Neural cell (in vitro differentiated cells): Measurements from ENCODE around the gene SNAPC2.

Experiments
- TAF1 ChIP-seq: IDR thresholded peaks from 2 replicates; pipeline ENCODE4 v1.6.1; 2012; ENCODE audit warnings: low read depth
- TF ChIP-seq, protein P1 (sequence below): IDR thresholded peaks from 2 replicates; pipeline ENCODE4 v1.6.1; 2012; ENCODE audit warnings: borderline replicate concordance
- TF ChIP-seq, protein P2 (sequence below): fragments of 450-650 bp; IDR thresholded peaks from 2 replicates; pipeline ENCODE4 v1.5.1; 2014; ENCODE audit warnings: antibody characterized with exemption, mild to moderate bottlenecking, moderate library complexity; ENCODE audit not compliant: poor library complexity, severe bottlenecking

GRCh38 chr19:7913652-7914051 lies 6.5 kb upstream of the SNAPC2 start:
- TF ChIP-seq, protein P1, sequence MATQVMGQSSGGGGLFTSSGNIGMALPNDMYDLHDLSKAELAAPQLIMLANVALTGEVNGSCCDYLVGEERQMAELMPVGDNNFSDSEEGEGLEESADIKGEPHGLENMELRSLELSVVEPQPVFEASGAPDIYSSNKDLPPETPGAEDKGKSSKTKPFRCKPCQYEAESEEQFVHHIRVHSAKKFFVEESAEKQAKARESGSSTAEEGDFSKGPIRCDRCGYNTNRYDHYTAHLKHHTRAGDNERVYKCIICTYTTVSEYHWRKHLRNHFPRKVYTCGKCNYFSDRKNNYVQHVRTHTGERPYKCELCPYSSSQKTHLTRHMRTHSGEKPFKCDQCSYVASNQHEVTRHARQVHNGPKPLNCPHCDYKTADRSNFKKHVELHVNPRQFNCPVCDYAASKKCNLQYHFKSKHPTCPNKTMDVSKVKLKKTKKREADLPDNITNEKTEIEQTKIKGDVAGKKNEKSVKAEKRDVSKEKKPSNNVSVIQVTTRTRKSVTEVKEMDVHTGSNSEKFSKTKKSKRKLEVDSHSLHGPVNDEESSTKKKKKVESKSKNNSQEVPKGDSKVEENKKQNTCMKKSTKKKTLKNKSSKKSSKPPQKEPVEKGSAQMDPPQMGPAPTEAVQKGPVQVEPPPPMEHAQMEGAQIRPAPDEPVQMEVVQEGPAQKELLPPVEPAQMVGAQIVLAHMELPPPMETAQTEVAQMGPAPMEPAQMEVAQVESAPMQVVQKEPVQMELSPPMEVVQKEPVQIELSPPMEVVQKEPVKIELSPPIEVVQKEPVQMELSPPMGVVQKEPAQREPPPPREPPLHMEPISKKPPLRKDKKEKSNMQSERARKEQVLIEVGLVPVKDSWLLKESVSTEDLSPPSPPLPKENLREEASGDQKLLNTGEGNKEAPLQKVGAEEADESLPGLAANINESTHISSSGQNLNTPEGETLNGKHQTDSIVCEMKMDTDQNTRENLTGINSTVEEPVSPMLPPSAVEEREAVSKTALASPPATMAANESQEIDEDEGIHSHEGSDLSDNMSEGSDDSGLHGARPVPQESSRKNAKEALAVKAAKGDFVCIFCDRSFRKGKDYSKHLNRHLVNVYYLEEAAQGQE: no peak
- TF ChIP-seq, protein P2, sequence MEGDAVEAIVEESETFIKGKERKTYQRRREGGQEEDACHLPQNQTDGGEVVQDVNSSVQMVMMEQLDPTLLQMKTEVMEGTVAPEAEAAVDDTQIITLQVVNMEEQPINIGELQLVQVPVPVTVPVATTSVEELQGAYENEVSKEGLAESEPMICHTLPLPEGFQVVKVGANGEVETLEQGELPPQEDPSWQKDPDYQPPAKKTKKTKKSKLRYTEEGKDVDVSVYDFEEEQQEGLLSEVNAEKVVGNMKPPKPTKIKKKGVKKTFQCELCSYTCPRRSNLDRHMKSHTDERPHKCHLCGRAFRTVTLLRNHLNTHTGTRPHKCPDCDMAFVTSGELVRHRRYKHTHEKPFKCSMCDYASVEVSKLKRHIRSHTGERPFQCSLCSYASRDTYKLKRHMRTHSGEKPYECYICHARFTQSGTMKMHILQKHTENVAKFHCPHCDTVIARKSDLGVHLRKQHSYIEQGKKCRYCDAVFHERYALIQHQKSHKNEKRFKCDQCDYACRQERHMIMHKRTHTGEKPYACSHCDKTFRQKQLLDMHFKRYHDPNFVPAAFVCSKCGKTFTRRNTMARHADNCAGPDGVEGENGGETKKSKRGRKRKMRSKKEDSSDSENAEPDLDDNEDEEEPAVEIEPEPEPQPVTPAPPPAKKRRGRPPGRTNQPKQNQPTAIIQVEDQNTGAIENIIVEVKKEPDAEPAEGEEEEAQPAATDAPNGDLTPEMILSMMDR: no peak
- no peak for TF ChIP-seq TAF1
